PC-9 (cell line): ENCODE results near the gene SH3TC1. TPM values are rescaled to one million over a fixed set of nuclear protein-coding genes. Genes with fewer than 3 reads are reported as not detected.

Experiments used
- BruUV-seq: library from RNA; stranded (reverse); fragments of 400-500 nt; replicated peaks from 2 replicates; lab custom pipeline; 2021; lab: Mats Ljungman, UMichigan
- CTCF ChIA-PET: fragments of 300-600 bp; sonication (Branson Sonifier 250); formaldehyde crosslinking; loops from one replicate; lab custom pipeline; 2022; ENCODE audit warnings: antibody characterized with exemption; lab: Charles Lee
- POLR2A ChIA-PET: fragments of 300-600 bp; sonication (Branson Sonifier 250); formaldehyde crosslinking; loops from one replicate; lab custom pipeline; 2022; ENCODE audit warnings: antibody characterized with exemption; ENCODE audit not compliant: unreplicated experiment; lab: Charles Lee
- DNase-seq, 2 experiments: peaks; one replicate each; pipeline versions ENCODE4 v3.0.0 to v3.0.0-alpha.2; 2015 to 2022; ENCODE audit warnings: mixed read lengths in 1 of 2
- H2AFZ ChIP-seq: fragments of 200-600 bp; sonication (generic); 2 replicates; pipeline ENCODE4 v1.8.1; 2017; ENCODE audit warnings: antibody characterized with exemption
- H3F3A ChIP-seq: fragments of 200-600 bp; sonication (generic); 2 replicates; pipeline ENCODE4 v1.8.1; 2017; ENCODE audit warnings: antibody characterized with exemption, mild to moderate bottlenecking, low read depth; ENCODE audit not compliant: insufficient read depth
- H3K27ac ChIP-seq: fragments of 200-600 bp; sonication (generic); 2 replicates; pipeline ENCODE4 v1.6.1; 2016; ENCODE audit warnings: mixed run types
- H3K27me3 ChIP-seq: fragments of 200-600 bp; sonication (generic); 2 replicates; pipeline ENCODE4 v1.6.1; 2016; ENCODE audit warnings: low read depth, mixed run types; ENCODE audit not compliant: insufficient read depth
- H3K36me3 ChIP-seq: fragments of 200-600 bp; sonication (generic); 2 replicates; pipeline ENCODE4 v1.6.1; 2016; ENCODE audit warnings: low read depth, mixed run types
- H3K4me1 ChIP-seq: fragments of 200-600 bp; sonication (generic); replicated peaks from 2 replicates; pipeline ENCODE4 v1.6.1; 2016; ENCODE audit warnings: mixed run types; ENCODE audit not compliant: insufficient read depth
- H3K4me2 ChIP-seq: fragments of 200-600 bp; sonication (generic); 2 replicates; pipeline ENCODE4 v1.6.1; 2017; ENCODE audit warnings: mixed run types
- H3K4me3 ChIP-seq: fragments of 200-600 bp; sonication (generic); 2 replicates; pipeline ENCODE4 v1.6.1; 2016; ENCODE audit warnings: mixed run types
- H3K79me2 ChIP-seq: fragments of 200-600 bp; sonication (generic); 2 replicates; pipeline ENCODE4 v1.6.1; 2017; ENCODE audit warnings: low read depth, mixed run types
- H3K9me2 ChIP-seq: fragments of 200-600 bp; sonication (generic); 2 replicates; pipeline ENCODE4 v1.8.1; 2017; ENCODE audit warnings: mild to moderate bottlenecking; ENCODE audit not compliant: insufficient read depth
- H3K9me3 ChIP-seq: fragments of 200-600 bp; sonication (generic); 2 replicates; pipeline ENCODE4 v1.8.1; 2016; ENCODE audit warnings: low read depth; ENCODE audit not compliant: insufficient read depth
- H4K20me1 ChIP-seq: fragments of 200-600 bp; sonication (generic); 2 replicates; pipeline ENCODE4 v1.8.1; 2017; ENCODE audit not compliant: insufficient read depth
- CTCF ChIP-seq: fragments of 200-600 bp; sonication (generic); conservative IDR thresholded peaks from 2 replicates; pipeline ENCODE4 v1.6.1; 2017; ENCODE audit warnings: mixed run types, antibody characterized with exemption, mild to moderate bottlenecking, moderate library complexity
- EZH2 ChIP-seq: fragments of 200-600 bp; sonication (generic); IDR thresholded peaks from 2 replicates; pipeline ENCODE4 v1.8.0; 2017; ENCODE audit warnings: antibody characterized with exemption, low read depth
- intact Hi-C: fragments of 100-400 bp; cut with micrococcal nuclease; formaldehyde crosslinking; loops from one replicate; pipeline ENCODE4 v1.10.0; 2022; ENCODE audit not compliant: unreplicated experiment
- total RNA-seq: library from RNA; stranded (reverse); gene quantifications from 2 replicates; pipeline ENCODE4 v1.2.3, GENCODE V29; 2021

SH3TC1 gene
- total RNA-seq, 1 experiment from 2014 or later = 5.2 TPM

- Histone ChIP-seq H3K9me2 (no peaks in the 10 kb centered on the region), H3K4me3 (no peak overlapping the region), H3K9me3 (no peaks in the 10 kb centered on the region), H4K20me1 (no peaks in the 10 kb centered on the region), H2AFZ (no peak overlapping the region), H3K27ac (no peak overlapping the region), H3K4me2 (no peak overlapping the region), H3F3A (no peaks in the 10 kb centered on the region), H3K79me2 (no peaks in the 10 kb centered on the region), H3K36me3 (no peaks in the 10 kb centered on the region), H3K27me3 (no peaks in the 10 kb centered on the region), H3K4me1 (no peaks in the 10 kb centered on the region)
- POLR2A ChIA-PET = no interaction called here
- CTCF ChIA-PET = no interaction called here
- TF ChIP-seq CTCF (no peak), EZH2 (no peak)
- no TSS peak for BruUV-seq
- intact Hi-C loops = no loop called here
- DNase-seq = no peak
These were observed 55.0 kb downstream of the SH3TC1 start for GRCh38 chr4:8254076-8254475.

GRCh38 chr4:8255698-8256441 is 56.8 kb downstream of the SH3TC1 start:
- no peaks in the 10 kb centered on the region for H3F3A ChIP-seq
- H3K9me3 ChIP-seq = no peaks in the 10 kb centered on the region
- H3K4me1 ChIP-seq = no peaks in the 10 kb centered on the region
- H3K79me2 ChIP-seq = no peaks in the 10 kb centered on the region
- H3K36me3 ChIP-seq = no peaks in the 10 kb centered on the region
- H3K4me2 ChIP-seq = no peak overlapping the region
- no peak for DNase-seq
- no peaks in the 10 kb centered on the region for H3K27me3 ChIP-seq
- H3K27ac ChIP-seq = no peak overlapping the region
- H3K9me2 ChIP-seq = no peaks in the 10 kb centered on the region
- TF ChIP-seq EZH2 (no peak), CTCF (no peak)
- H3K4me3 ChIP-seq = no peak overlapping the region
- intact Hi-C loops = no loop called here
- H2AFZ ChIP-seq = no peak overlapping the region
- BruUV-seq = no TSS peak
- ChIA-PET CTCF (no interaction called here), POLR2A (no interaction called here)
- H4K20me1 ChIP-seq = no peaks in the 10 kb centered on the region

- Histone ChIP-seq H3K9me2 (no peaks in the 10 kb centered on the region), H4K20me1 (no peaks in the 10 kb centered on the region), H3F3A (no peaks in the 10 kb centered on the region), H2AFZ (no peak overlapping the region), H3K4me3 (no peak overlapping the region), H3K27ac (no peak overlapping the region), H3K4me2 (no peak overlapping the region), H3K36me3 (no peaks in the 10 kb centered on the region), H3K4me1 (no peaks in the 10 kb centered on the region), H3K79me2 (no peaks in the 10 kb centered on the region), H3K9me3 (no peaks in the 10 kb centered on the region), H3K27me3 (no peaks in the 10 kb centered on the region)
- intact Hi-C loops = no loop called here
- no peak for TF ChIP-seq EZH2
- TF ChIP-seq CTCF = no peak
- BruUV-seq = no TSS peak
- POLR2A ChIA-PET = no interaction called here
- DNase-seq = no peak
- CTCF ChIA-PET = no interaction called here
These were observed 58.8 kb downstream of the SH3TC1 start for GRCh38 chr4:8257854-8258253.
